Stimulated activated CD8-positive, alpha-beta memory T cell treated with anti-CD3 and anti-CD28 coated beads, Interleukin-12 subunit alpha, Interleukin-12 subunit beta, amount 100 ng/mL, for 1 hour (primary cell): Measurements from ENCODE around the gene CXCL14.

Source experiments
- DNase-seq: peaks from one replicate; pipeline ENCODE4 v3.0.0-alpha.2; 2020; ENCODE audit warnings: low read depth

Gene CXCL14, protein sequence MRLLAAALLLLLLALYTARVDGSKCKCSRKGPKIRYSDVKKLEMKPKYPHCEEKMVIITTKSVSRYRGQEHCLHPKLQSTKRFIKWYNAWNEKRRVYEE

DNA sequence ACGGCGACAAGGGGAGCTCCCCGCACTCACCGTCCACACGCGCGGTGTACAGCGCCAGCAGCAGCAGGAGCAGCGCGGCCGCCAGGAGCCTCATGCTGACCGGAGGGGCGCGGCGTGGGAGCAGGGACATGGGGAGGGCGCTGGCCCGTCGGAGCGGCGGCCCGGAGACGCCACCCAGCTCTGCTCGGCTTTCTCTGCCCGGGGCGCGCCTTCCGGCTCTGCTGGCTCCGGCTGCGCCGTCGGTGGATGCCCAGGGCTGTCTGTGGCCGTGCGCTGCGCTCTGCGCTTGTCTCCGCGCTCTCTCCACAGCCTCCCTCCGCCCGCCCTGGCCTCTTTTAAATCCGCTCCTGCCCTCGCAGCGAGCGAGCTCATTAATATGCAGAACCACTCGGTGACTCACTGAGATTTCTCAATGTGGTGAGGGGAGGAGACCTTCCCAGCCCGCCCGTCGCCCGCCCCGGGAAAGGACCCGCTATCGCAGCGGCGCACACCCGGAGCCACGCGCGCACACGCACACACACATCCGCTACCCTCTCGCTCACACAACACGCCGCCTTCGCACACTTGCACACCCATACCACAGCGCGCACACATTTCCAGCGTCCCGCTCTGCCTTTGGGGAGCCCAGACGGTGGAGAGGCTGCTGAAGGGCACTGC lies at the start of gene CXCL14:
Gene CXCL14, minus strand, starts transcription at position 307 of the 657 bp plus-strand sequence. Its CDS starts 213 bp downstream, at position 94.
- DNase-seq: no peak

- no peak for DNase-seq
Observed at GRCh38 chr5:135626636-135627035, 47.8 kb upstream of the CXCL14 start.

DNA sequence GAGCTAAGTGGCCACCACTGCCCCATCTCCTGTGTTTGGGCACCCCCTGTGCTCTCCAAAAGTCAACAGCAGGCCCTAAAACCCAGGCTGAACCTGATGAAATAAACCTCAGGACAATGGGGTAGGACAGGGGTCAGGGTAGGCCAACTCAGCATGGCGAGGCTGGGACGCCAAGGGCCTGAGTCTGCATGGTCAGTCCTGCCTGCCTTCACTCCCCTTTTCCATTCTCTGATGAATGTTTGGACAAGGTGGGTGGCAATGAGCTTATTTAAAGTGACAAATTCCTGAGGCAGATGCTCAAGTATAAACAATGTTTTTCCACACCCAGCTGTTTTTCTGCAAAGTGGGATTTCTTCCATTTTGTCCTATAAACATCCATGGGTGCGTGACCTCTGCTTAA lies 47.2 kb upstream of the CXCL14 start:
- no peak for DNase-seq

GRCh38 chr5:135625486-135625885 lies 46.7 kb upstream of the CXCL14 start:
- DNase-seq: no peak

- no peak for DNase-seq
Observed at GRCh38 chr5:135625061-135625460, 46.3 kb upstream of the CXCL14 start.

DNA sequence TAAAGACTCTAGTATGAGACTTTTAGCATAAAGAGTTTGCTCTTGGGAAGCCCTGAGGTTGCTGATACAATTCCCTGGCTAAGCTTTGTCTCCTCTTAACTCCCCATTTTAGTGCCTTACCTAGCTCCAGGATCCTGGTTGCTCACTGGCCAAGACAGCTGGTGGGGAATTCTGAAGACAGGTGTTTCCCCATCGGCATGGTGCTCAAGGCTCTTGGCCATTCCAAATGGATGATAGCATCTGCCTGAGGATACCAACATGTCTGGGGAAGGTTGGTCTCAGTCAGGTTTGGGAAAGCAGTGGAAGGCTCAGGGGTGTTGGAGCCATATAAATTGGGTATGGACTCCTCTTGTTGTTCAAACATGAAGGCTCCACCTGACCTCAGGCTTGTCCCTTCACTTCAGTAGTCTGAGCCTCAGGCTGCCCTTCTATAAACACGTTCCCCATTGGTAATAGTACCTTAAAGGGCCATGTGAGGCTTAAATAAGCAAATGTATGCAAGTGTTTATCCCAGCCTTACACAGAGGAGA lies 44.5 kb upstream of the CXCL14 start:
- no peak for DNase-seq

- no peak for DNase-seq
Observed at GRCh38 chr5:135615581-135616260, 36.9 kb upstream of the CXCL14 start.

- DNase-seq: no peak
Observed at GRCh38 chr5:135615171-135615570, 36.4 kb upstream of the CXCL14 start.

DNA sequence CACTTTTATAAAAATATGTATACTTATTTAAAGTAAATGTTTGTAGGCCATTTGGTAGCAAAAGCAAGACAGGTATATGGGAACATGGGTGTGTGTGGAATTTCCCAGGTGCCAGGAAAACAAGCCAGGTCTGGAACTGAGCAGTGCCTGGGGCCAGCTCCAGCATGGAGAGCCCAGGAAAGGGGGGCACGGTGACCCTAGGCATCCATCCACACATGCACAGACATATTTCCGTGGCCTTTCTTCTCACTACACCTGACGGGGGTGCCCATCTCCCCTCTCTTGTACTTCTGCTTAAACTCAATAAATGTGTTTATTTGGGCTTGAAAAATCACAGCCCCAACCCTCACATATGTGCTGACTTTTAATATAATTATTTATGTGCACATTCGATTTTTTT lies 31.2 kb upstream of the CXCL14 start:
- DNase-seq: no peak

DNA sequence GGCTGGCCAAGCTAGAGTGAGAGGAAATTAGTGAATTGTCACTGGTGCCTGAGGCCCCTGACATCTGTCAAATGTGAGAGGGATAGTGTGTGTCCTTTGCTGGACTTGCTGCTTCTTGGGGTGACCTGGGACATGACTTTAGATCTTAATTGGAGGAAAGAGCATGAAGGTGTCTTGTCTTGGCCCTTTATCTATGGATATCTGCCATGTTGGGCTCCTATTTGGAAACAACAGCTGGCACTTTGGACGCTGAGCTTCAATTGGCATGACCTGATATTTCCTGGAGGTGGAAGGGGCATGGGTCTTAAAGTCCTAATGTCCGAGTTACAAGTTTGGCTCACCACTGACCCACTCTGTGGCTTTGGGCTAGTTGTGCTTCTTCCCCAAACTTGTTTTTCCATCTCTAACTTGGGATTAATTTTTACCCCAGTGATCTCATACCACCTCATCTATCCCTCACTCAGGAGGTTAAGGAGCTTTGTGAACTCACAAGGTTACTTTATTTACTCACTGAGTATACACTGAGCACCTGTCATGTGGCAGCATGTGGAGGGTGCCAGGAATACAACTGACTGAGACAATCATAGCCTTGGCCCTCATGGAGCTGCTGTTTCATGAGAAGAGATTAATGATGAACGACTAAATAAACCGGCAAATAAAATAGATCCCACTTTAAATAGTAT lies 30.1 kb upstream of the CXCL14 start:
- DNase-seq: no peak

GRCh38 chr5:135608361-135608760 lies 29.6 kb upstream of the CXCL14 start:
- DNase-seq: no peak

- DNase-seq: no peak
Observed at GRCh38 chr5:135606431-135606830, 27.6 kb upstream of the CXCL14 start.

DNA sequence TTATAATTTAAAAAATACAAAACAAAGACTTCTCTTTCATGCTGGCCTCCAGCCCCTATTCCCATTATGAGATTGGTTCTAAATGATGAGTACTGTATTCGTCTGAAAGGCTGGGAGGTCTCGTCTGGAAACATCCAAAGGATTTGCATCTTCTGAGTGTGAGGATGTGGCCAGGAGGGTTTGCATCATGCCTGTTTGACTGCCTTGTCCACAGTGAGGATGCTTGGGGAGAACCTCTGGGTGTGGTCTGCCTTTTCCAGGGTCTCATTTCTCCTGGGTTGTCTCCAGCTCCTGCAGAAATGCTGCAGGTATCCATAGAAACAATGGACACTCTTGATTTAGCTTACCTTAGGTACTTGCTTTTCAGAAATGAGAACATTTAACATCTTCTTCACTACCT lies 26.4 kb upstream of the CXCL14 start:
- no peak for DNase-seq

DNA sequence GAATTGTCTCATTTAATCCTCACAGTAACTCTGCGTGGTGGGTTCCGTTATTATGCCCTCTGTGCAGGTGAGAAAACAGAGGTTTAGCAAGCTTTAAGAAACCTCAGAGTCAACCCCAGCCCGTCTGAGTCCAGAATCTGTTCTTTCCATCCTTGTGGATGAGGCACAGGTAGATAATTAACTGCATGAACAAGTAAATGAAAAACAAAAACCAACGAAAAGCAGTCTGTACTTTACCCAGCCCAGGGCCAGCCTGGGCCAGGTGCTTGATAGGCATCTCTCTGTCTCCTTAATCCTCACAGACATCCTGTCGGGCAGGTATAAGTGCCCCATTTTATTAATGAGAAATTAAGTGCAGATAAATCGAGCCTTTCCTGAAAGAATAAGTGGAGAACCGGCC lies 25.3 kb upstream of the CXCL14 start:
- DNase-seq: no peak

- no peak for DNase-seq
Observed at GRCh38 chr5:135602882-135603721, 24.3 kb upstream of the CXCL14 start.

DNA sequence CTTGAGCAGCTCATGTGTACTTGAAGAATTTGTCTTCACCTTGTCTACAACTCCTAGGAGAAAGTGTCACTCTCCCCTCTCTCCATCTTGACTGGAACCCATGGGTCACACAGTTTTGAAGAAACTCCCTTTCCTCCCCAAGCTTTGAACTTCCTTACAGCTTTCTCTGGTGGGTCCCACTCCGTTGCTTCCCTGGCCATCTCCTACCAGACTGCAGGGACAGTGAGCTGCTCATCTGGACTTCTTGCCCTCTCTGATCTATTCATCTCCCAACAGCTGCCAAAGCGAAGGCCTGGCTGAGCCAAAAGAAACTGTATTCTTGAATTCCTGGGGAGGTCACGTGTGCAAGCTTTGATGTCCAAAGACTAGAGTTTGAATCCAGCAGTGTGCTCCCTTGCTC lies 22.7 kb upstream of the CXCL14 start:
- DNase-seq: no peak

DNA sequence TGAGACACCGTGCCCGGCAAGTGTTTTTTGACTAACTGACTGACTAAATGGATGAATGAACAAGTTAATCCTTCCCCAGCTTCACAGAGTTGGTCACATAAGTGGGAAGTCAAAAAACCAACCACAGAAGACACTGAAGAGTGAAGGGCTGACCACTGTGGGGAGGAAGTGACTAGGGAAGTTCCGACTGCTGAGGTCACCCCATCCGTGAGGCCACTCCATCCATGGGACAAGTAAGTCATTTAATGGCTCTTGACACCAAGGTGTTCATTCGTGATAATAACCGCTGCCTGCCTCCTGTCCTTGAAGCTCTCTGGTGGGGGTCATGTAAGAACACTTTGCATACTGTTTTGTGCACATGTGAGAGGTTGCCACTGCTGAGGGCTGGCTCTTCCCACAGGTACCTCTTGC lies 22.2 kb upstream of the CXCL14 start:
- DNase-seq: no peak

GRCh38 chr5:135600152-135600570 lies 21.4 kb upstream of the CXCL14 start:
- no peak for DNase-seq

DNA sequence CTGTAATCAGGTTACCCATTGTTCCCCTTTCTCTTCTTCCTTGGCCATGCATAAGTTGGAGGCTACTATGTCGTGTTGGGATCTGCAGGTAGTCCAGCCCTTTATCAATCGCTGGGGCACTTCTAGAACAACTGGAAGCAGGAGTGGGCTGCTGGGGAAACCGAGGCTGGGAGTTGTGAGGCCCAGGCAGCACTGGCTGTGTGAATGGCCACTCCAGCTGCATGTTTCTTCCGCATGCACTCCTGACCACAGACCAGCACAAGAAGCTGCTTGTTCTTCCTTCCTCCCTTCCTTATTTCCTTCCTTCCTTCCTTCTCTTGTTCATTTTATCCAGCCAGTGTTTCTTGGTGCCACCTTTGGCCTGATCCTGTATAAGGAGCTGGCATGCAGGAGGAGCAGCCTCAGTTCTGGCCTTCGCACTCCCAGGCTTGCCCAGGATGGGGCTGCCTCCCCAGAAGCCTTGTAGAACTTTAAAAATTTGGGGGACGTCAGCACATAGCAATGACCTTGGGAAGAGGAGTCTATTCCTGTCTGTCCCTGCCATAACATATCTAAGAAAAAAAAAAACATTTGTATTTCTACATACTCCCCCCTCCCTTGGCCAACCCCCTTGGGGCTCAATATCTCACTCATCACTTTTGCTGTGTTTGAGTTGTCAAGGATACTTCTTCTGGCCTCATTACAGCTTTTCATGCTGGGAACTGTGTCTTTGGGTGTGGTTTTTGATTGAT lies 20.8 kb upstream of the CXCL14 start:
- no peak for DNase-seq

DNA sequence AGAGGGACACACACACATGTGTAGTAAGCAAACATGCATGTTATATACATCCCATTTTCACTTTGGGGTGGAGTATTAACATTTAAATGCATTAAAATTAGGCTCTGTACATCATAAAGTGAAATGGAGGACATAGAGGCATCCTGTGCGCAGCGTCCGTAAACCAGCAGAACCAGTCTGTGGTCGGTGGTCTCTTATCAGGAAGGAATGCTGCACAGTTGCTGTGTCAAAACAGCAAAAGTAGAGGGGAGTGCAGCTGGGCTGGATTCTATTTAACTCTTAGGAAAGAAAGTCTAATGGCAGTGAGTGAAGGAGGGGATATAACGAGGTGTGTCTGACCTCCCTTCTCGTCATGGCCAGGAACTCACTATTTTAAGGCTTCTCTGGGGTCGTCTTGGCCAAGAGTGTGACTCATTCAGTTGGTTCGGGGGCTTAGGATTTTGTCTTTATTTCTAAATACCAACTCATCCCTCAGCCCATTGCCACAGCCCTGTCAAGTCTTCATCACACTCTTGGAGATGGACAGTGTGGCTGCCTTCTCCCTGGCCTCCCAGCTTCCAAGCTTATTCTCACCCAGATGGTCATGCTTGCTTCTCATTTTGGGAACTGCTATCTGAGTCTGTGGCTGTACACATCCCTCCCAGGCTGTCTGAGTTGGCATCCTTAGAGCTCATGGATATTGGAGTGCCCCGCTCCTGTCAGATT lies 20.1 kb upstream of the CXCL14 start:
- DNase-seq: no peak

DNA sequence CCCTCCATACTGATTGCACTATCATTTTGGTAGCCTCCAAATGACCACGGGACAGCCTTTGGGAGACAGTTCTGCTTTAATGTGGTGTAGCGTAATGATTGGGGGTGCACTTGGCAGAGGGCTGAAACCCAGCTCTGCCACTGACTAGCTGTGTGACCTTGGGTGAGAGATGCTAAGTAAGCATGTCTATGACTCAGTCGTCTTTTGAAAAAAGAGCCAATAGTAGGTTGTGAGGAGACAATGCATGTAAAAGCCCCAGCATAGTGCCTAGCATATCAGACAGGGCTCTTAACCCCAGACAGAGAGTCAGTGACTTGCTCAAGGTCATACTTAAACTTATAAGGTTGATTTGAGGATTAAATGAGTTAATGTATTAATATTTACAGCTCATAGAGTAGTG lies 18.0 kb upstream of the CXCL14 start:
- no peak for DNase-seq
